K562 (cell line): Measurements from ENCODE around the gene HPCAL1. TPM values are rescaled to one million over a fixed set of nuclear protein-coding genes. Genes with fewer than 3 reads are reported as not detected.

ENCODE experiments used
- ATAC-seq: fragments of 200-7000 bp; cut with Tn5 transposase; 3 replicates; pipeline ENCODE4 v1.9.1; 2020; ENCODE audit warnings: moderate library complexity
- BruUV-seq: library from RNA; stranded (reverse); fragments of 400-500 nt; replicated peaks from 2 replicates; lab custom pipeline; 2021; lab: Mats Ljungman, UMichigan
- CTCF ChIA-PET: fragments of 300-600 bp; formaldehyde crosslinking; extraction: SDS; loops from one replicate; lab custom pipeline; 2021; ENCODE audit warnings: low intra/inter-chr PET ratio; lab: Yijun Ruan, JAX
- POLR2A ChIA-PET: fragments of 300-600, 350-650 bp; sonication (Branson Sonifier 250); formaldehyde crosslinking; extraction: SDS; loops from one replicate; lab custom pipeline; 2021; ENCODE audit warnings: antibody characterized with exemption, inconsistent platforms; lab: Yijun Ruan, JAX
- DNase-seq, 4 experiments: peaks; one replicate each; pipeline versions ENCODE4 v3.0.0 to v3.0.0-alpha.2; 2011 to 2018; ENCODE audit warnings: low spot score in 3 of 4, mixed read lengths in 3 of 4; ENCODE audit errors: extremely low read depth in 1 of 4
- FAIRE-seq: peaks from 2 replicates; lab custom pipeline; 2011; peaks lifted over from hg19 to GRCh38; lab: Jason Lieb, UNC
- H2AFZ ChIP-seq: 2 replicates; pipeline ENCODE4 v1.6.0; 2011; ENCODE audit warnings: low read depth, low read length, control low read depth, inconsistent platforms
- H3K27ac ChIP-seq: fragments of 200-600 bp; 3 replicates; pipeline ENCODE4 v1.8.0; 2011; ENCODE audit warnings: low read depth, mild to moderate bottlenecking, control low read depth, inconsistent platforms, low read length, moderate library complexity, mixed read lengths; ENCODE audit errors: extremely low read depth
- H3K27me3 ChIP-seq, 2 experiments: fragments of 300-600 bp in 1 of 2; 2 replicates in 1 of 2; 3 replicates in 1 of 2; pipeline versions ENCODE4 v1.6.0 to v1.8.0; 2011; ENCODE audit warnings: inconsistent platforms in 2 of 2, low read length in 2 of 2, mild to moderate bottlenecking in 1 of 2, mixed read lengths in 1 of 2, moderate library complexity in 1 of 2; ENCODE audit not compliant: control insufficient read depth in 2 of 2, insufficient read depth in 2 of 2
- H3K36me3 ChIP-seq: fragments of 300-600 bp; 3 replicates; pipeline ENCODE4 v1.8.0; 2011; ENCODE audit warnings: mild to moderate bottlenecking, low read length, inconsistent platforms; ENCODE audit not compliant: control insufficient read depth, insufficient read depth
- H3K4me1 ChIP-seq, 2 experiments: fragments of 200-600 bp in 1 of 2; replicated peaks in 1 of 2; 2 replicates in 1 of 2; 3 replicates in 1 of 2; pipeline versions ENCODE4 v1.5.1 to v1.8.0; 2011; ENCODE audit warnings: inconsistent platforms in 2 of 2, low read length in 2 of 2, mild to moderate bottlenecking in 1 of 2, mixed read lengths in 1 of 2, moderate library complexity in 1 of 2; ENCODE audit not compliant: control insufficient read depth in 2 of 2, insufficient read depth in 2 of 2
- H3K4me2 ChIP-seq: 2 replicates; pipeline ENCODE4 v1.6.1; 2011; ENCODE audit warnings: low read length, control low read depth, inconsistent platforms, mixed read lengths; ENCODE audit not compliant: insufficient read depth
- H3K4me3 ChIP-seq: fragments of 200-600 bp; sonication (generic), shearing (Covaris generic); 2 replicates; pipeline ENCODE4 v1.5.1; 2016; ENCODE audit warnings: control low read depth, inconsistent platforms
- H3K79me2 ChIP-seq: fragments of 200-600 bp; 3 replicates; pipeline ENCODE4 v1.8.0; 2011; ENCODE audit warnings: low read length, inconsistent platforms; ENCODE audit not compliant: control insufficient read depth, insufficient read depth
- H3K9ac ChIP-seq, 2 experiments: 2 replicates each; pipeline versions ENCODE4 v1.6.0 to v1.6.1; 2011; ENCODE audit warnings: low read depth in 2 of 2, low read length in 2 of 2, control low read depth in 1 of 2, inconsistent platforms in 1 of 2, mild to moderate bottlenecking in 1 of 2, mixed read lengths in 1 of 2; ENCODE audit not compliant: insufficient read depth in 1 of 2
- H3K9me1 ChIP-seq: one replicate; pipeline ENCODE4 v1.6.0; 2011; ENCODE audit warnings: inconsistent platforms, mild to moderate bottlenecking, low read length, moderate library complexity; ENCODE audit not compliant: control insufficient read depth, insufficient read depth
- H3K9me3 ChIP-seq: replicated peaks from 2 replicates; pipeline ENCODE4 v1.5.1; 2011; ENCODE audit warnings: low read depth, low read length, inconsistent platforms; ENCODE audit not compliant: control insufficient read depth, insufficient read depth
- H4K20me1 ChIP-seq: replicated peaks from 2 replicates; pipeline ENCODE4 v1.6.1; 2011; ENCODE audit warnings: low read length, inconsistent platforms, mixed read lengths; ENCODE audit not compliant: control insufficient read depth, insufficient read depth
- FOXA3 ChIP-seq, 2 experiments: fragments of 450-650 bp in 1 of 2; sonication (generic) in 1 of 2; formaldehyde crosslinking; IDR thresholded peaks in 1 of 2; conservative IDR thresholded peaks in 1 of 2; 2 replicates each; pipeline versions ENCODE4 v1.4.0 to v1.8.0; 2020 to 2022; ENCODE audit warnings: mild to moderate bottlenecking in 2 of 2, missing genetic modification reagents in 1 of 2
- FOXM1 ChIP-seq, 2 experiments: fragments of 450-650 bp in 1 of 2; sonication (generic) in 1 of 2; formaldehyde crosslinking in 1 of 2; IDR thresholded peaks; 2 replicates each; pipeline versions ENCODE4 v1.6.1 to v1.9.0; 2017 to 2022; ENCODE audit warnings: low read depth in 2 of 2, mild to moderate bottlenecking in 2 of 2, missing genetic modification reagents in 1 of 2, moderate library complexity in 1 of 2
- GATAD2A ChIP-seq: fragments of 450-650 bp; IDR thresholded peaks from 2 replicates; pipeline ENCODE4 v1.6.1; 2017
- HNRNPUL1 ChIP-seq: fragments of 200-400 bp; formaldehyde crosslinking; IDR thresholded peaks from 2 replicates; pipeline ENCODE4 v1.6.1; 2017; ENCODE audit warnings: low read length
- MIER1 ChIP-seq: fragments of 450-650 bp; IDR thresholded peaks from 2 replicates; pipeline ENCODE4 v1.6.1; 2016; ENCODE audit warnings: antibody characterized with exemption, mild to moderate bottlenecking, low read depth
- PHF8 ChIP-seq: fragments of 200-600 bp; sonication (generic); IDR thresholded peaks from 2 replicates; pipeline ENCODE4 v1.6.1; 2012; ENCODE audit warnings: mixed run types, mild to moderate bottlenecking, inconsistent platforms, low read length, moderate library complexity, borderline replicate concordance
- PURB ChIP-seq: sonication (generic); formaldehyde crosslinking; IDR thresholded peaks from 2 replicates; pipeline ENCODE4 v1.9.0; 2021; ENCODE audit warnings: low read depth, mild to moderate bottlenecking, missing genetic modification reagents
- RBM39 ChIP-seq: fragments of 200-400 bp; formaldehyde crosslinking; optimal IDR thresholded peaks from 2 replicates; pipeline ENCODE3; 2018; ENCODE audit warnings: low read depth, low read length
- RREB1 ChIP-seq: fragments of 250-450 bp; sonication (Bioruptor Pico); IDR thresholded peaks from 2 replicates; pipeline ENCODE4 v1.4.0; 2020
- SMC3 ChIP-seq: conservative IDR thresholded peaks from 2 replicates; pipeline ENCODE4 v1.6.1; 2011; ENCODE audit warnings: low read depth, low read length, improper control_type of control experiment; ENCODE audit not compliant: insufficient read depth
- SP1 ChIP-seq: sonication (generic); formaldehyde crosslinking; IDR thresholded peaks from 2 replicates; pipeline ENCODE4 v1.8.1; 2022; ENCODE audit warnings: mild to moderate bottlenecking, missing genetic modification reagents
- SRF ChIP-seq, 2 experiments: fragments of 250-450, 450-650 bp in 1 of 2; sonication (Bioruptor Pico) in 1 of 2; sonication (generic) in 1 of 2; formaldehyde crosslinking; IDR thresholded peaks; 2 replicates each; pipeline versions ENCODE4 v1.5.0 to v1.5.1; 2020 to 2022; ENCODE audit warnings: mild to moderate bottlenecking in 1 of 2, missing genetic modification reagents in 1 of 2
- SRSF7 ChIP-seq: fragments of 200-400 bp; formaldehyde crosslinking; optimal IDR thresholded peaks from 2 replicates; pipeline ENCODE3; 2017; ENCODE audit warnings: mild to moderate bottlenecking, low read depth, low read length
- TAF9B ChIP-seq: fragments of 450-650 bp; IDR thresholded peaks from 2 replicates; pipeline ENCODE4 v1.6.1; 2018; ENCODE audit warnings: mild to moderate bottlenecking; ENCODE audit not compliant: partially characterized antibody
- ZNF77 ChIP-seq: fragments of 250-450 bp; sonication (Bioruptor Pico); IDR thresholded peaks from 2 replicates; pipeline ENCODE4 v1.5.0; 2020
- WGBS: fragments of 100-300 bp; shearing (Covaris generic); methylation state at CpG from one replicate; pipeline ENCODE4 v1.1.6; 2016; ENCODE audit warnings: low coverage, mixed read lengths; ENCODE audit not compliant: insufficient coverage; ENCODE audit errors: missing lambda C conversion rate; 5-methylcytosine and 5-hydroxymethylcytosine counted together
- in situ Hi-C: fragments of 300-500 bp; cut with MboI; formaldehyde crosslinking; loops from 4 replicates; pipeline ENCODE4 v1.15.0; 2018; ENCODE audit warnings: inconsistent platforms, mixed read lengths
- intact Hi-C: fragments of 100-400 bp; cut with micrococcal nuclease; formaldehyde crosslinking; loops from 2 replicates; pipeline ENCODE4 v1.14.2; 2022
- polyA plus RNA-seq, 8 experiments: library from polyadenylated mRNA; depleted of rRNA in 4 of 8; stranded (reverse) in 5 of 8; unstranded in 3 of 8; fragments of >200 nt; fragmentation: Nextera tagmentation in 2 of 8; fragmentation: Illumina TruSeq in 1 of 8; extraction: Ambion mirVana in 2 of 8; extraction: Trizol in 1 of 8; gene quantifications; 2 replicates each; pipeline versions ENCODE4 v1.2.1 to v1.2.3, GENCODE V29; 2011 to 2014; ENCODE audit warnings: inconsistent platforms in 1 of 8, missing spikeins in 1 of 8
- total RNA-seq, 7 experiments: library from RNA; depleted of rRNA in 6 of 7; stranded (reverse); fragments of >200 nt in 6 of 7; fragmentation: Illumina TruSeq in 2 of 7; extraction: Trizol in 2 of 7; gene quantifications; 2 replicates each; pipeline versions ENCODE4 v1.2.1 to v1.2.3, GENCODE V29; 2011 to 2021; ENCODE audit warnings: low replicate concordance in 1 of 7

The HPCAL1 gene
- total and polyA plus RNA-seq, 9 of the 15 experiments (the other 6 are each of a cell fraction or from before 2014, with no cell fraction given) = 2.7 to 65.5 (median 23.9) TPM

- TF ChIP-seq ZNF77 (CRISPR knock-in tag) (no peak), SP1 (no peak), TAF9B (no peak), SRF (CRISPR knock-in tag; IDR thresholded peaks at IDR 0.05) (no peak)
- TF ChIP-seq, all 486 proteins: peak for 0
These were observed 102.7 kb downstream of the HPCAL1 start (continued) for GRCh38 chr2:10405448-10405847.

GRCh38 chr2:10406016-10406415 is 103.3 kb downstream of the HPCAL1 start:
- Histone ChIP-seq H3K27me3 (no peaks in the 10 kb centered on the region), H3K79me2 (no peaks in the 10 kb centered on the region; the same call in 2 of the 3 replicates), H3K4me1 (peaks cover 17 to 29% of the 10 kb centered on the region in 2 experiments; a peak in 4 of 5 replicates), H4K20me1 (no peaks in the 10 kb centered on the region), H3K9me1 (no peaks in the 10 kb centered on the region), H2AFZ (no peak overlapping the region), H3K27ac (no peak overlapping the region; the same call in 2 of the 3 replicates), H3K4me3 (no peak overlapping the region), H3K4me2 (no peak overlapping the region), H3K9ac (no peak overlapping the region), H3K36me3 (peaks cover 10% of the 10 kb centered on the region; the same call in 1 of the 3 replicates), H3K9me3 (no peaks in the 10 kb centered on the region)
- POLR2A ChIA-PET = interaction anchor here (1.0 to 1.6 kb wide), 2 partner anchors 10 to 103 kb away, joined by 3 read pairs; partner anchors contain the start of gene HPCAL1
- ATAC-seq (no peak), DNase-seq (no peak), FAIRE-seq (no peak)
- in situ Hi-C loops (loop anchor here (25.0 kb wide), 1 partner anchor 144 kb away; no protein-coding TSS in a partner anchor), intact Hi-C loops (no loop called here)
- CTCF ChIA-PET = no interaction called here
- no TSS peak for BruUV-seq
- 79% methylated on average over 10 of the region's 10 CpGs for WGBS
- TF ChIP-seq RREB1 (CRISPR knock-in tag) (no peak), RBM39 (no peak), PHF8 (no peak), SMC3 (no peak), MIER1 (no peak), FOXM1 (IDR thresholded peaks at IDR 0.05; ENCODE audit: low read depth) (no peak), FOXM1 (CRISPR knock-in tag; IDR thresholded peaks at IDR 0.05; ENCODE audit: low read depth) (no peak), PURB (CRISPR knock-in tag) (no peak), FOXA3 (CRISPR knock-in tag; conservative IDR thresholded peaks at IDR 0.05 in 1 of 2, IDR thresholded peaks at IDR 0.05 in 1 of 2) (no peak), GATAD2A (no peak), HNRNPUL1 (no peak), SRSF7 (no peak)
